Right hindlimb (tissue), 1 donor: ENCODE data around the gene KRTAP5-3.
"Not testable (repeated sequence)": the region's sequence is repeated elsewhere in the genome, so short reads cannot be mapped to it uniquely, and the experiment has no call there.

Experiments used
- DNase-seq: peaks from one replicate; pipeline ENCODE4 v3.0.0-alpha.2; 2018

Gene KRTAP5-3, protein sequence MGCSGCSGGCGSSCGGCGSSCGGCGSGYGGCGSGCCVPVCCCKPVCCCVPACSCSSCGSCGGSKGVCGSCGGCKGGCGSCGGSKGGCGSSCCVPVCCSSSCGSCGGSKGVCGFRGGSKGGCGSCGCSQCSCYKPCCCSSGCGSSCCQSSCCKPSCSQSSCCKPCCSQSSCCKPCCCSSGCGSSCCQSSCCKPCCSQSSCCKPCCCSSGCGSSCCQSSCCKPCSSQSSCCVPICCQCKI

DNA sequence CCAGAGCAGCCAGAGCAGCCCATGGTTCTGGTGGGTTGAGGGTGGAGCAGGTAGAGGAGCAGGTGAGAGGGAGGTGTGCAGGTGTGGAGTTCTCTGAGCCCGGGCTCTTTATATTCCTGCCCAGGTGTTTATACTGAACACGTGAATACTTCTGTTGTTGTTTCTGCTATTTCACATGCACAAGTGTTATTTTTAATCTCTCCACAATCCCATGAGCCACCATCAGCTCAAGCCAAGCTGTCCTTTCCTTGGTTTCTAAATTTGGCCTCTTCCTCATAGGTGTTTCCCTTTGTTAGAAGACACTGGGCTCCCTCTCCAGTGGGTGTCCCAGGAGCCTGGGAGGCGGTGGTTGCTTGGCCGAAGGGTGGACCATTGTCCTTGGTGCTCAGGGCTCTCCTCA, at the start of gene KRTAP5-3:
Gene KRTAP5-3, minus strand, starts transcription at position 101 of the 400 bp plus-strand sequence. Its CDS starts 78 bp downstream, at position 23.
- DNase-seq: no peak

DNA sequence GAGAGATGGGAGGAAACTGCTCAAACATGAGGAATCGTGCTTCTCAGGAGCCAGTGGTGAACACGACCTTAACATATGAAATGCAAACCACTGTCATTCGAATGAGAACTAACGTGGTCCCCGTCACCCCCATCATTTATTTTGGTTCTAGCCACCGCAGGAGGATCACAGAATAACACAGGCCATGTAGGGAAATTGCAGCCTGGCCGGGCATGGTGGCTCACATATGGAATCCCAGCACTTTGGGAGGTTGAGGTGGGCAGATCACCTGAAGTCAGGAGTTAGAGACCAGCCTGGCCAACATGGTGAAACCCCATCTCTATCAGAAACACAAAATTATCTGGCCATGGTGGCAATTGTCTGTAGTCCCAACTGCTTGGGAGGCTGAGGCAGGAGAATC, 48.4 kb upstream of the KRTAP5-3 start:
- no peak for DNase-seq

DNA sequence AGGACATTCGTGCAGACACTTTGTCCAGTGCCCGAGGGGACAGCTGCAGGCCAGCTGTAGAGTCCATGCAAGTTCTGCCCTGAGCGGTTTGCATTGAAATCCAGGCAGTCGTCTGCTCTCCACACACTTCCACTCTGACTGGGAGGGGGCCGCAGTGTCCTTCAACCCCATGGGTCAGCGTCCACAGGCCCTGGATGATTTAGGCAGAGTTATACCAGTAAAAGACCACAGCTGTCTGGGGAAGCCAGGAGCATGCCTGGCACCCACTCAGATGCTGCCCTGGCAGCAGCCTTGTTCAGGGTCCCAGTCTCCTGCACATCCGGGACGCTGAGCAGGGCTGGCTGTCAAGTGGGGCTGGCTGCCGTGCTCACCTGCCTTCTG, 47.8 kb upstream of the KRTAP5-3 start:
- no peak for DNase-seq

DNA sequence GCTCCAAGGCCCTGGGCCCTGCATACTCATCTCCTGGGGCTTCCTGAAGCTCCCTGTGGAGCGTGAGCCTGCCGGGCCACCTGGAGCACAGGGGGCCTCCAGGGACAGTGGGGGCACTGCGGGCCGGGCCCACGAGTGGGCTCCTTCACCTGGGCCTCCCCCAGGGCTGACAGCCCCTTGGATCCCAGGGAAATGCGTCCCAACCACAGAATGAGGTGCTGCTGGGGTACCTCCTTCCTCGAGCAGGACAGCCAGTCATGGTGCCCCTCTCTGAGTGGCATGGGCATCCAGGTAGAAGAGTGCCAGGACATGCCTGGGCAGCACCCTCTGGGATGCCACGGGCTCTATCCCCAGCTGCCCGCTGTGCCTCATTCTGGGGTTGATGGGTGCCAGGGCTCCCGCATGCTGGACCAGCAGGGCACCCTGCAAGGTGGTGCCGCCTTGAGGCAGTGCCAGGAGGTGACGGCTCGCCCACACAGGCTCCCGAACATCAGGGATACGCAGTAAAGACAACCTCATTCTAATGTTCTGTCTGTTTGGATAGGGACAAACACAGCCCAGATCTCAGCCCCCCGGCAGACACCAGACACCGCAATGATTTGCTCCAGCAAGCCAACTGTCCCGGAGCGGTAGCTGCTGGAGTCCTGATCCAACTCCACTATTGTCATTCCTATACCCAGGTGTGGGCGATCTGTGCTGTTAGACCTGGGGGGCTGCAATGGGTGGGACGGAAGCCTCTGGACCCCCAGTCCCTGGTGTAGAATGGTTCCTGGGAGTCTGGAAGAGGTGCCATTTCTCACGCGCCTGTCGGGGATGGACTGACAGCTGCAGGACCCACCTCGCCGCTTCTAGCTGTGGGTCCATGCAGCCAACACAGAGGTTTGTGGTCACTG, 47.2 kb upstream of the KRTAP5-3 start:
- DNase-seq: no peak

GRCh38 chr11:1654388-1655167, 46.3 kb upstream of the KRTAP5-3 start:
- DNase-seq: no peak

DNA sequence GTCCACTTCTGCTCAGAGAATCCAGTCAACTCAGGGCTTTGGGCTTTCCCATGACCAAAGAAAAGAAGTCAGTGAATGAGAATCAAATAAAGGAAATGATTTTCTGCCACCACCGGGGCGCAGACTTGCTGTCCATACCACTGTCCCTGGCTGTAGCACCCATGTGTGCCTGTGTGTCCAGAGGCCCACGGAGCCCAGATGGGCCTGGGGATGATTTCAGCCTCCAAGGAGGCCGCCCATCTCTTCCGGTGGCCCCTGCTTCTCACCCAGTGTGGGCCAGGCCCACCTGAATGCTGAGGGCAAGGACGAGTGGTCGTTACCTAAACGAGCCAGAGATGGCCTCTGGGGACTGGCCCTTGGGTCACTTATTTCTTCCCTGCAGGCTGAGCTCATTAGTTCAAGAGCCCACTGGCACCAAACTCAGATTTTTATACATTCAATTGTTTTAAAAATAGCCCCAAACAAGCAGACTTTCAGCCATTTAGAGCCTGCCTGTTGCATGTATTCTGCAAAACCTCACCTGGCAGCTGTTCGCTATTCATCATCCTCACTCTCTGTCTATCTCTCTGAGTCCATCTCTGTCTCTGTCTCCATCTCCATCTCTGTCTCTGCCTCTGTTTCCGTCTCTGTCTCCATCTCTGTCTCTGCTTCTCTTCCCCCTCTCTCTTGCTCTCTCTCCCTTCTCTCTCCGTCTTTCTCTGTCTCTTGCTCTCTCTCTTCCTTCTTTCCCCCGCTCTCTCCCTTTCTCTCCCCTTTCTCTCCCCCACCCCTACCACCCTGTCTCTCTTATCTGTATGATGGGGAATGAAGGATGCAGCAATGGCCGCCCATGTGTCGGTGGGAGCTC, 45.5 kb upstream of the KRTAP5-3 start:
- DNase-seq: no peak

DNA sequence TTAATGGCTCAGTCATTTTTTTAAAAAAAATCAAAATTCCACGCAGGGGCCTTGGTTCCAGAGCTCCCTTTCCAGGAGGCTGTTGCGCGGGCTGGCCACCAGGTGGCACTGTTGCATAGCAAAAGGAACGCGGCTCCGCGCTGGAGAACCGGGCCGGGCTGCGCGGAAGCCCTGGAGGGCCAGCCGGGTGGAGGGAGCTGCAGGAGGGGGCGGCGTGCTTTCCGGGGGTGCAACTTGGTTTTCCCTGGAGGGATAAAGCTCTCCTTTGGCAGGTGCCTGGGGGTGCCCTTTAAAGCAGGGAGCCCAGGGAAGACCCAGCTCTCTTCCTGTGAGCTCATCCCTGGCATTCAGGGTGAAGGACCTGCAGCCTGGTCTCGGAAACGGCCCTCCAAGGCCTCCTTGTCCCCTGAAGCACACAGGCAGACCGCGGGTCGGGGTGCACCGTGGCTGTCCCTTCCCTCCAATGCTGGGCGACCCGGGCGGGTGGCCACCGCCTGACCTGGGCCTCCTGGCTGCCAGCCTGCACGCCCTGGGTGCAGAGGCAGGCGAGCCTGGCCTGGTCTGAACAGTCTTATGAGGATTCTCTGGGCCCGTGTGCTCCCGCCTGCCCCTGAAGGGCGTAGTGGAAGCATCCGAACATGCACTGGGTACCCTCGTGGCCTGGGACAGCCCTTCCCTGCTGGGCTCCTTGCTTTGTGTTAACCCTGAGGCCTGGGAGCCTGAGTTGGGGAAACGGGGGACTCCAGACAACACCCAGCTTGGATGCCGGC, 44.7 kb upstream of the KRTAP5-3 start:
- peak; percentile 82 for DNase-seq

- peak; percentile 52 for DNase-seq
These were observed 44.1 kb upstream of the KRTAP5-3 start for GRCh38 chr11:1652442-1652770.

DNA sequence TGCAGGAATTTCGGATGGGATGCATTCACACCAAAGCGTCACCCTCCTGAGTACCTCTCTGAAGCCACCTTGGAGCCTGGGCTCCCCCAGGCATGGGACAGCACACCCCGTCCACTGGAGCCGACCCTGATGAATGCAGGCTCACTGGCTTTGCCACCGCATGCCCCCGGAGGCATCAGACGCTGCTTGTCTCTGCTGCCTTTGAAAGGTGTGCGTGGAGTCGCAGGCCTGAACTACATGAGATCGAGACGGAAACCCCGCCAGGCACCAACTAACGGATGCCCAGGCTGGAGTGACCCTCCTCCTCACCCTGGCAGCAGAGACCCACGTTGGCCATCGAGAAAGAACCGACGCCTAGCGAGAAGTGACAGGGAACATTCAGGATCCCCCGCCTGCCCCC, 43.8 kb upstream of the KRTAP5-3 start:
- no peak for DNase-seq

DNA sequence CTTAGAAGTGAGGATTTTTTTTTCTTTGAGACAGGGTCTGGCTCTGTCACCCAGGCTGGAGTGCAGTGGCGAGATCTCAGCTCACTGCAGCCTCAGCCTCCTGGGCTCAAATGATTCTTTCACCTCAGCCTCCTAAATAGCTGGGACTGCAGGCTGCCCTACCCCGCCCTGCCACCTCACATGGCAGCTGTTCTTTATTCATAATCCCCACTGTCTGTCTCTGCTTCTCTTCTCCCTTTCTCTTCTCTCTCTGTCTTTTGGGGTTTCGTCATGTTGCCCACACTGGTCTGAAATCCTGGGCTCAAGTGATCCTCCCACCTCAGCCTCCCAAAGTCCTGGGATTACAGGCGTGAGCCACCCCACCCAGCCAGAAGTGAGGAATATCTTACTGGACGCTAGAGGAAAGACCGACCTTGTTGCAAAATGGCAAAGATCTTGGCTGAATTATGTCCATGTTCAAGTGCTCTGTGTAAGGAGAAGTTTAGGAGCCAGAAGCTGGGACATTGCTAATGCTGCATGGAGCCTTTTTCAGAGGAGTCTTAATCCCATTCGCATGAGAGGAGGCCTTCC, 43.2 kb upstream of the KRTAP5-3 start:
- DNase-seq: no peak

GRCh38 chr11:1650918-1651262, 42.6 kb upstream of the KRTAP5-3 start:
- DNase-seq: no peak

GRCh38 chr11:1650034-1650917, 42.0 kb upstream of the KRTAP5-3 start:
- DNase-seq: no peak

DNA sequence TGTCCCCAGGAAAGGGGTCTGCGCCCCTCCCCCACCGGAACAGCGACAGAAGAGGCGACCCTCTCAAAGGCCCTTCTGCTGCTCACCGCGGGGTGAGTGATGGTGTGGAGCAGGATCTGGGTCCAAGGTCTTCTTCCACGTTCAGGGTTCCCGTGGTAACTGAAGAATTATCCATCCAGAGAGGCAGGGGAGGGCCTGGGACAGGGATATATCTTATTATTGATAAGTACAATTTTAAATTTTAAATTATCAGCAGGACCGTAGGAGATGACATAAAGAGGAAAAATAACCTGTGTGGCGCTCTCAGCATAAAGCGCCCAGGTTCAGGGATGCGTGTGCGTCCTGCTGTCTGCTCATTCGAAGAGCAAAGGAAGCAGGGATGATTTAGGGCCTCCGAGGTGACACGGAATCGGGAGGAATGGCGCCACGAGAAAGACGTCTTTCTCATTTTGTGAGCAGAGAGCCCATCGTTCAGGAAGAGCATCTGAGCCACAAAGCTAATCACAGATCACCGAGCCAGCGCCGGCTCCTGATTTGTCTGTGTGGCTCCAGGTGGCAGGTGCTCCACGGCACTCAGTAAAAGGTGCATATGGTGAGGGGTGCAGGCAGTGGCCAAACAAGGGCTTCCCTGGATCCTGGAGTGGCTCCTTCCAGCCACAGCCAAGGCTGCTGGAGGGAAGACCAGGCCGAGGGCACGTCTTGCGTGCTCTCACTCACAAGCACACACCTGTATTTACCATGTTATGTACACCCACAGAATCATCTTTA, 40.6 kb upstream of the KRTAP5-3 start:
- DNase-seq: no peak

DNA sequence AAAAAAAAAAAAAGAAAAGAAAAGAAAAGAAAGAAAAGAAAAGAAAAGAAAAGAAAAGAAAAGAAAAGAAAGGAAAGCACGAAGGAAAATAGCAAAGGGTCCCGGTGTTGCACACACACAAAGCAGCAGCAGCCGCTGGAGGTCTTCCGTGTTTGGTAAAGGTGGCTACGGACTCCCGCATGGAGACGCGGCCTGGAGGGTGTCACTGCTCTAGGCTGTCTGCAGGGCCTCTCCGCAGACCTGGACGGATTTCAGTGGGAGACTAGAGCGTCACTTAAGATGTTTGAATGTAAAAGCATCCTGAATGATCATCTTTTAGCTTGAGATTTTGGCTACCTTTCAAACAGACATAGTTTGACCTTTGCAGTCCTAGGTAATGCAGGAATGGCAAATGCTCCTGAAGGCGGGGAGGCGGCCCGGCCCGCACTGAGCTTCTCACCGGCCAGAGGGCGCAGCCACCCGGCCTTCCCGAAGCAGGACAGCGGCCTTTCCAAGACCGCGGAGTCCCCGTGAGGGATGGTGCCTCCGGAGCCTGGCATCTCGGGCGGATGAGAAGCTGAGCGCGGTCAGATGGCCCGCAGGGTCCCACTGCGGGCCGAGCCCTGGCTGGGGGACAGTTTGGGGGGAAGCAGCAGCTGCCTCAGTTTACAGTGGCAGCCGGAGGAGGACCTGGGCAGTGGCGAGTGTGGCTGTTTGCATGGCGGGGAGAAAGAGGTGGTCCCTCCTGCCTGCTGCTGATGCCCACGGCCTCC, 39.8 kb upstream of the KRTAP5-3 start:
- no peak for DNase-seq

GRCh38 chr11:1646540-1646939, 38.3 kb upstream of the KRTAP5-3 start:
- not testable (repeated sequence) for DNase-seq

DNA sequence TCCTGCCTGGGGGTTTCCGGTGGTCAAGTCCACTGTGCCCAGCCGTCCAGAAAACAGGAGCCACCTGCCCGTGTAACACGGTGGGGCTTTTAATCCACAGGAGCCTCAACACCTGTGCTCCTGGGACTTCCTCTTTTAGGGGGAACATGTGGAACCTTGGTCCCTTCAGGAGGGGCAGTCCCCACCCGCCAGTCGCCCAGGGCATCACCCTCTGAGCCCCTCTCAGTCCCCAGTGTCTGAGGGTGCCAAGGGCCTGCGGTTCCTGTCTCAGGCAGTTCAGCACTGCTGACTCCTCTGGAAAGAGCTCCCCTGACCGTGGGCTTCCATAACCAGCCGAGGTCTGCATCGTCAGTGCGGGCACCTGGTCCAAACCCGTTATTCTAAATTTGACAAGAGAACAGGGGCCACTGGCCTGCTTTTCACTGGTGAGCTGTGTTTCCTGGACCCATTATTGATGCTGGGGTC, 37.1 kb upstream of the KRTAP5-3 start:
- DNase-seq: no peak

GRCh38 chr11:1644601-1645356, 36.5 kb upstream of the KRTAP5-3 start:
- no peak for DNase-seq

DNA sequence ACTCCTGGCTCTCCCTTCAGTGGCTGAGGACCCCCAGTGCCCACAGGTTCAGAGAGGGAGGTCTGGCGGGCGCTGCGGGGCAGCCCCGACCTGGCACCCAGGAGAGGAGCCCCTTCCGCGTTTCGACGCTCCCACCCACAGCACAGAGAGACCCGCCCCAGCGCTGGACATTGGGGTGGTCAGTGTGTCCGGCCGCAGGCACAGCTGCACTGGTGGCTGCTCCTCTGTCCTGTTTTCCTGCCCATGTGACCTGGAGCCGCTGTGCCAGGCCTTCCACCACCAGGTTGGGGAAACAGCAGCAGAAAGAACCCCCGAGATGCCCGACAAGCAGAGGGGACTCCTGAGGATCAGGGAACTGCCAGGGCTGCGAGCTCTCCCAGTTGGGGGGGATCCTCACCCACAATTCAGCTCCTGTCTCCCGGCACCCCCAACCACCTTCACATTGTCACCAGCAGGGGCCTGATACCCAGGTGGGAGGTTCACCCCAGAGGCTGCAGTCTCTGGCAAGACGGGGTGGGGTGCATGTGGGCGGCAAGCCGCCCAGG, 35.0 kb upstream of the KRTAP5-3 start:
- no peak for DNase-seq
